Cardiac fibroblast (primary cell): Measurements from ENCODE around the gene BAK1.

Experiments
- DNase-seq, 2 donors: peaks; one replicate each; pipeline versions ENCODE4 v3.0.0 to v3.0.0-alpha.2; 2010; ENCODE audit warnings: low read depth in 2 of 2
- H3K4me3 ChIP-seq, 2 donors: replicated peaks in 1 of 2; 1 replicate in 1 of 2; 2 replicates in 1 of 2; pipeline ENCODE4 v1.5.1; 2011; ENCODE audit warnings: low read depth in 2 of 2, low read length in 2 of 2, mild to moderate bottlenecking in 2 of 2, moderate library complexity in 1 of 2
- TF ChIP-seq, protein P1 (sequence below): IDR thresholded peaks from one replicate; pipeline ENCODE4 v1.5.1; 2011; ENCODE audit warnings: low read depth, mild to moderate bottlenecking, low read length, inconsistent platforms

Gene BAK1

DNA sequence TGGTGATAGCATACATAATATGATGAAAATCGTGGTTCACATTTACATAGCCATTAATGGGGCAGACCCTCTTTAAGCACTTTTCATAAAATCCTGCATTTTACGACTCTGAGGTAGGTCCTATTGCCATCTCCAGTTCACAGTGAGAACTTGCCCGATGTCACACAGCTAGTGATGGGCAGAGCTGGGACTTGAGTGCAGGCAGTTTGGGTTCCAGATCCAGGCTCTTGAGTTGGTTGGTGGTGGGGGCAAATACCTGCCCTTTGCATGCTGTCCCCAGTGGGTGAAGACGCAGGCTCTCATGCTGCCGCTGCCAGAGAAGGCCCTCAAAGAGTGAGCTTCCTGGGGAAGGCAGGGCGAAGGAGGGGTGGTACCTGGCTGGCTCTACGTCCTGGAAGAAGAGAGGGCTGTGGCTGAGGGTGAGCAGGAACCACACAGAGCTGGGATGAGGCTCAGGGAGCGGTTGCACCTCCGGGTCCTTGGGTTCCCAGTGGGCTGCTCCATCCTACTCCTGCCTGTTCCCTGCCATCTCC is 6.1 kb upstream of the BAK1 start:
- TF ChIP-seq, protein P1, sequence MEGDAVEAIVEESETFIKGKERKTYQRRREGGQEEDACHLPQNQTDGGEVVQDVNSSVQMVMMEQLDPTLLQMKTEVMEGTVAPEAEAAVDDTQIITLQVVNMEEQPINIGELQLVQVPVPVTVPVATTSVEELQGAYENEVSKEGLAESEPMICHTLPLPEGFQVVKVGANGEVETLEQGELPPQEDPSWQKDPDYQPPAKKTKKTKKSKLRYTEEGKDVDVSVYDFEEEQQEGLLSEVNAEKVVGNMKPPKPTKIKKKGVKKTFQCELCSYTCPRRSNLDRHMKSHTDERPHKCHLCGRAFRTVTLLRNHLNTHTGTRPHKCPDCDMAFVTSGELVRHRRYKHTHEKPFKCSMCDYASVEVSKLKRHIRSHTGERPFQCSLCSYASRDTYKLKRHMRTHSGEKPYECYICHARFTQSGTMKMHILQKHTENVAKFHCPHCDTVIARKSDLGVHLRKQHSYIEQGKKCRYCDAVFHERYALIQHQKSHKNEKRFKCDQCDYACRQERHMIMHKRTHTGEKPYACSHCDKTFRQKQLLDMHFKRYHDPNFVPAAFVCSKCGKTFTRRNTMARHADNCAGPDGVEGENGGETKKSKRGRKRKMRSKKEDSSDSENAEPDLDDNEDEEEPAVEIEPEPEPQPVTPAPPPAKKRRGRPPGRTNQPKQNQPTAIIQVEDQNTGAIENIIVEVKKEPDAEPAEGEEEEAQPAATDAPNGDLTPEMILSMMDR, result no peak
- no peak for DNase-seq
- H3K4me3 ChIP-seq, result no peak overlapping the region

DNA sequence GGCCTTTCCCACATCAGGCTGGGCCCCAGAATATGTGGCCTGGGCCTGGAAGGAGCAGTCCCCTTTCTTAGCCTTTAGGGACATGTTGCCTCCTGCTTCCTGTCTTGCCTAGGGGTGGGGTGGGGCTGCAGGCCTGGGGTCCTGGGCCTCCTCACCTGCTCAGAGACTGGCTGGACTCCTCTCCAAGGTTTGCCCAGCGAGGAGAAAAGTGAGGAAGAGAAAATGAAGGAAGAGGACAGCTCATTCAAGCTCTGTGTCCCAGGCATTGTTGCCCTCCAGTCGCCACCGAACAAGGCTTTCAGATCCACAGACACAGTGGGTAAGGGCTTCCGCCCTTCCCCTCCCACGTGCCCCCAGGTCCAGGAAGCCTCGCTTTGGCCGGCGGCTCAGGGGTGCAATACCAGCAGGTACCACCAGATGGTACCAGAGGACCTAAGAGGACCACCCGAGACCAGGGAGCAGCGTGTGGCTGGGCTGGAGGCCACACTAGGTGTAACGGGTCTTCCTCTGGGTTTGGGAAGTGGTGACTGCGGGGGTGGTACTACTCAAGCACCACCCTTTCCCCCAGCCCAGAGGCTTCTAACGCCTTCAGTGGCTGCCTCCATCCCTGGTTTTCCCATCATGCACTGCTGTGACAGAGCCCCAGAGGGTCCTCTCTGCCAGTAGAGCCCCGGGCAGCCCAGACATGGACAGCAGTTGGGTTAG is 5.5 kb upstream of the BAK1 start:
- peak overlapping the region in 1 of 2 donors; percentile 26 for H3K4me3 ChIP-seq
- DNase-seq, result peak; percentile 73 to 83
- TF ChIP-seq, protein P1, result peak; percentile 98

DNA sequence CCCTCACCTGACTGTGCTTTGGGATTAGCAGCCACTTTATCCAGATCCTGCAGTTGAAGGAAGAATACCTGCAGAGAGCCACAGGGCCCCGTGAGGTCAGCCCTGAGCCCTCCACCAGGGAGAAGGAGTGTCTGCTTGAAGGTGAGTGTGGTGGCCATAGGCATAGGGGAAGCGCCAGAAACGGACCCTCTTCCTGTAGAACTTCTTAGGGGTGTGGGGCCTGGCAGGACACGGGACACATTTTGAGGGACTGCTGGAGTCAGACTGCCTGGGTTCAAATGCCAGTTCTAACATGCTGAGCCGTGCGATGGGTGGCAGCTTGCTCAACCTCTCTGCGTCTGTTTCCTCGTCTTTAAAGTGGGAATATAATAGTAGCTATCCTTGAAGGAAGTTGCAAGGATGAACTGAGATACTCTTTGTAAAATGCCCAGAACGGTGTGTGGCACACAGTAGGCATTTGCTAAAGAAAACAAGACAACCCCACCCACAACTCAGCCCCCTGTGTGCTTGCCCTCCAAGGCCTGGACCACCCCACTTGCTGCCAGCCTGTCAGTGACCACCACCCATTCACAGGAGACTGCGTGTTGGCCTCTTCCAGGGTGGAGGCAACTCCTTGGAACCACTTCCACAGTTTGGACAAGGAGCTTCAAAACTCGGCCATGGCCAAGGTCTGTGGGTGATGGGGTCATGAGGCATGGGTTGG is 4.8 kb upstream of the BAK1 start:
- TF ChIP-seq, protein P1, result no peak
- no peak for DNase-seq
- H3K4me3 ChIP-seq, result no peak overlapping the region

DNA sequence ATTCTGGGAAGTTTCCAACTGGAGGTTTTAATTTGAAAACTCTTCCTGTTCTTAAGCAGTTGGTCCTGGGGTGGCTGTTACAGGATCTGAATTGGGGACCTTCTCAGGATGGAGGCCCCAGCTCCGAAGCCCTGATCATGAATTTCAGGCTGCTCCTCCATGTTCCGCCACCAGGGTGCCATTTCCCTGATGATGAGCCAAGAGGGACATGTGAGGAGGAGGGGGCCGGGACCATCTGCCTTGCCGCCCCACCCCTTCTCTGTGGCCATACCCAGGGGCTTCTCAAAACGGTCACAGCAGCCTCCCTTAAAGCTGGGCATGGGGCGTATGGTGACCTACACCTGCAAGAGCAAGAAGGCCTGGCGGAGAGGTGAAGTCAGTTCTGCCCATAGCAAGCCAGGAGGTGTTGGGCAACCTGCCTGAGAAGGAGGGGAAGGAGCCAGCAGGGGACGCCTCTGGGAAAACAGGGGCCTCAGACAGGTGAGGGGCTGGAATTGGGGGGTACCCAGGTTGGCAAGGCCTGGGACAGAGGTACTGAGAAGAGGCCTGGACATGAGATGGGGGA is 3.6 kb upstream of the BAK1 start:
- DNase-seq, result no peak
- H3K4me3 ChIP-seq, result no peak overlapping the region
- TF ChIP-seq, protein P1, result peak; percentile 54

DNA sequence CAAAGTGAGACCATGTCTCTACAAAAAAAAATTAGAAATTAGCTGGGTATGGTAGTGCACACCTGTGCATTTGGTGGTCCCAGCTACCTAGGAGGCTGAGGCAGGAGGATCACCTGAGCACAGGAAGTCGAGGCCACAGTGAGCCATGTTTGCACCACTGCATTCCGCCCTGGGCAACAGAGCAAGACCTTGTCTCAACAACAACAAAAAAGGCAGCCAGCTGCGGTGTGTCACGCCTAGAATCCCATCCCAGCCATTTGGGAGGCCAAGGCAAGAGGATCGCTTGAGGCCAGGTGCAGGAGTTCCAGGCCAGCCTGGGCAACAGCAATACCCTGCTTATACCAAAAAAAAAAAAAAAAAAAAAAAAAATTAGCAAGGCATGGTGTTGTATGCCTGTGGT is 1.1 kb upstream of the BAK1 start:
- TF ChIP-seq, protein P1, result no peak
- DNase-seq, result no peak
- H3K4me3 ChIP-seq, result no peak overlapping the region

DNA sequence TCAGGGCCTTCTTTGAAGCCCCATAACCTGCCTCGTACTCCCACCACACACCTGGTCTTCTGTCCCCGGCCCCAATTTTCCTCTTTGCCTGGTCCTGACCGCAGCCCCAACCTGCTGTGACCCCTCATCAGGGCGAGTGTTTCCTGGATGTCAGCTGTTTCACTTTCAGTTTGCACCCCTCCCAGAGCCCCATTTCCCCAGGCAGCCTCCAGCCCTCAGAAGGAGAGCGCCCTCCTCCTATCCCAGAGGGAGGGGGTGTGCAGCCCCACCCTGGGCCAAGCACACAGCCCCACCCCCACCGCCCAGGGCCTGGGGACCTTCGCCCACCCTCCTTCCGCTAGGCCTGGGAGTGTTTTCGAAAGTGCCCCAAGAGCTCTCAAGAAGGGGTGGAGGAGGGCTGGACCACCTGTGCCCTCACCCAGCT is 1.5 kb downstream of the BAK1 start:
- TF ChIP-seq, protein P1, result no peak
- DNase-seq, result no peak
- H3K4me3 ChIP-seq, result peak overlapping the region; percentile 29 to 93
